ENCODE data around the gene OPA3.
A peak's percentile ranks its signal among the peaks of the same experiment; 100 is the strongest.

GRCh38 chr19:45591004-45591637, 6.5 kb upstream of the OPA3 start:
- TF ChIP-seq CTCF (IDR thresholded peaks at IDR 0.05) (peak in 5 of 12 donors; percentile 12 to 29 (median 18)), POLR2A (IDR thresholded peaks at IDR 0.05) (no peak)

All from heart left ventricle (tissue), 13 donors.